ENCODE measurements around the gene TAOK1.

Gene TAOK1

DNA sequence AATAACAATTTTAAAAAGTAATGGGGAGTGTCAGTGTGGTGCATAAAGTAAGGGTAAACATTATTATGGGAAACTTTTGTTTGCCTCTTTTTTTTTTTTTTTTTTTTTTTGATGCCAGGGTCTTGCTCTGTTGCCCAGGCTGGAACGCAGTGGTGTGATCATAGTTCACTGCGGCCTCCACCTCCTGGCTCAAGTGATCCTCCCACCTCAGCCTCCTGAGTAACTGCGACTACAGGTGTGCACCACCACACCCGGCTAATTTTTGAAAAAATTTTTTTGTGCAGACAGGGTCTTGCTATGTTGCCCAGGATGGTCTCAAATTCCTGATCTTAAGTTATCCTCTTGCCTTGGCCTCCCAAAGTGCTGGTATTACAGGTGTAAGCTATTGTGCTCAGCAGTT, 10.7 kb downstream of the TAOK1 start:
- TF ChIP-seq CEBPB (IDR thresholded peaks at IDR 0.05) (no peak), EGR1 (IDR thresholded peaks at IDR 0.05) (no peak), ZBTB7A (IDR thresholded peaks at IDR 0.05; ENCODE audit: low read depth) (no peak), CREB1 (IDR thresholded peaks at IDR 0.05; ENCODE audit: low read depth) (no peak), TCF12 (IDR thresholded peaks at IDR 0.05; ENCODE audit: low read depth) (no peak), TAF1 (IDR thresholded peaks at IDR 0.05; ENCODE audit: low read depth) (no peak), TEAD4 (IDR thresholded peaks at IDR 0.05) (no peak), NFIC (IDR thresholded peaks at IDR 0.05) (no peak), YY1 (IDR thresholded peaks at IDR 0.05; ENCODE audit: low read depth) (no peak), FOXM1 (IDR thresholded peaks at IDR 0.05; ENCODE audit: borderline replicate concordance, low read depth) (no peak), RAD21 (IDR thresholded peaks at IDR 0.05; ENCODE audit: low read depth) (no peak), EP300 (IDR thresholded peaks at IDR 0.05; ENCODE audit: borderline replicate concordance) (no peak)
- TF ChIP-seq, protein P1, sequence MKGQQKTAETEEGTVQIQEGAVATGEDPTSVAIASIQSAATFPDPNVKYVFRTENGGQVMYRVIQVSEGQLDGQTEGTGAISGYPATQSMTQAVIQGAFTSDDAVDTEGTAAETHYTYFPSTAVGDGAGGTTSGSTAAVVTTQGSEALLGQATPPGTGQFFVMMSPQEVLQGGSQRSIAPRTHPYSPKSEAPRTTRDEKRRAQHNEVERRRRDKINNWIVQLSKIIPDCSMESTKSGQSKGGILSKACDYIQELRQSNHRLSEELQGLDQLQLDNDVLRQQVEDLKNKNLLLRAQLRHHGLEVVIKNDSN (IDR thresholded peaks at IDR 0.05): no peak
- TF ChIP-seq, protein P2, sequence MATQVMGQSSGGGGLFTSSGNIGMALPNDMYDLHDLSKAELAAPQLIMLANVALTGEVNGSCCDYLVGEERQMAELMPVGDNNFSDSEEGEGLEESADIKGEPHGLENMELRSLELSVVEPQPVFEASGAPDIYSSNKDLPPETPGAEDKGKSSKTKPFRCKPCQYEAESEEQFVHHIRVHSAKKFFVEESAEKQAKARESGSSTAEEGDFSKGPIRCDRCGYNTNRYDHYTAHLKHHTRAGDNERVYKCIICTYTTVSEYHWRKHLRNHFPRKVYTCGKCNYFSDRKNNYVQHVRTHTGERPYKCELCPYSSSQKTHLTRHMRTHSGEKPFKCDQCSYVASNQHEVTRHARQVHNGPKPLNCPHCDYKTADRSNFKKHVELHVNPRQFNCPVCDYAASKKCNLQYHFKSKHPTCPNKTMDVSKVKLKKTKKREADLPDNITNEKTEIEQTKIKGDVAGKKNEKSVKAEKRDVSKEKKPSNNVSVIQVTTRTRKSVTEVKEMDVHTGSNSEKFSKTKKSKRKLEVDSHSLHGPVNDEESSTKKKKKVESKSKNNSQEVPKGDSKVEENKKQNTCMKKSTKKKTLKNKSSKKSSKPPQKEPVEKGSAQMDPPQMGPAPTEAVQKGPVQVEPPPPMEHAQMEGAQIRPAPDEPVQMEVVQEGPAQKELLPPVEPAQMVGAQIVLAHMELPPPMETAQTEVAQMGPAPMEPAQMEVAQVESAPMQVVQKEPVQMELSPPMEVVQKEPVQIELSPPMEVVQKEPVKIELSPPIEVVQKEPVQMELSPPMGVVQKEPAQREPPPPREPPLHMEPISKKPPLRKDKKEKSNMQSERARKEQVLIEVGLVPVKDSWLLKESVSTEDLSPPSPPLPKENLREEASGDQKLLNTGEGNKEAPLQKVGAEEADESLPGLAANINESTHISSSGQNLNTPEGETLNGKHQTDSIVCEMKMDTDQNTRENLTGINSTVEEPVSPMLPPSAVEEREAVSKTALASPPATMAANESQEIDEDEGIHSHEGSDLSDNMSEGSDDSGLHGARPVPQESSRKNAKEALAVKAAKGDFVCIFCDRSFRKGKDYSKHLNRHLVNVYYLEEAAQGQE (IDR thresholded peaks at IDR 0.05; ENCODE audit: low read depth): no peak
- TF ChIP-seq, protein P3, sequence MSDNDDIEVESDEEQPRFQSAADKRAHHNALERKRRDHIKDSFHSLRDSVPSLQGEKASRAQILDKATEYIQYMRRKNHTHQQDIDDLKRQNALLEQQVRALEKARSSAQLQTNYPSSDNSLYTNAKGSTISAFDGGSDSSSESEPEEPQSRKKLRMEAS (IDR thresholded peaks at IDR 0.05): no peak

DNA sequence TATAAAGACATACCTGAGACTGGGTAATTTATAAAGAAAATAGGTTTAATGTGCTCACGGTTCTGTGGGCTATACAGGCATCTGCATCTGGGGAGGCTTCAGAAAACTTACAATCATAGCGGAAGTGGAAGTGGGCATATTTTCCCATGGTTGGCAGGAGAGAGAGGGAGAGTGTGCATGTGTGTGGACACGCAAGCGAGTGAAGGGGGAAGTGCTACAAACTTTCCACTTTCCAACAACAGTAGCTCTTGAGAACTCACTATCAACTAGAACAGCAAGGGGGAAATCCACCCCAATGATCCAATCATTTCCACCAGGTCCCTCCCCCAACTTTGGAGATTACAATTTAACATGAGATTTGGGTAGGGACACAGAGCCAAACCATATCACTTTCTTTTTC, 11.1 kb downstream of the TAOK1 start:
- no peak for TF ChIP-seq RAD21 (IDR thresholded peaks at IDR 0.05; ENCODE audit: low read depth)
- no peak for TF ChIP-seq ZBTB7A (IDR thresholded peaks at IDR 0.05; ENCODE audit: low read depth)
- TF ChIP-seq TCF12 (IDR thresholded peaks at IDR 0.05; ENCODE audit: low read depth): no peak
- TF ChIP-seq EGR1 (IDR thresholded peaks at IDR 0.05): no peak
- TF ChIP-seq TAF1 (IDR thresholded peaks at IDR 0.05; ENCODE audit: low read depth): no peak
- no peak for TF ChIP-seq YY1 (IDR thresholded peaks at IDR 0.05; ENCODE audit: low read depth)
- no peak for TF ChIP-seq CREB1 (IDR thresholded peaks at IDR 0.05; ENCODE audit: low read depth)
- no peak for TF ChIP-seq EP300 (IDR thresholded peaks at IDR 0.05; ENCODE audit: borderline replicate concordance)
- TF ChIP-seq TEAD4 (IDR thresholded peaks at IDR 0.05): no peak
- TF ChIP-seq NFIC (IDR thresholded peaks at IDR 0.05): no peak
- TF ChIP-seq, protein P2 (IDR thresholded peaks at IDR 0.05; ENCODE audit: low read depth): no peak
- no peak for TF ChIP-seq FOXM1 (IDR thresholded peaks at IDR 0.05; ENCODE audit: borderline replicate concordance, low read depth)
- TF ChIP-seq CEBPB (IDR thresholded peaks at IDR 0.05): no peak
- TF ChIP-seq, protein P3 (IDR thresholded peaks at IDR 0.05): no peak
- TF ChIP-seq, protein P1 (IDR thresholded peaks at IDR 0.05): no peak

DNA sequence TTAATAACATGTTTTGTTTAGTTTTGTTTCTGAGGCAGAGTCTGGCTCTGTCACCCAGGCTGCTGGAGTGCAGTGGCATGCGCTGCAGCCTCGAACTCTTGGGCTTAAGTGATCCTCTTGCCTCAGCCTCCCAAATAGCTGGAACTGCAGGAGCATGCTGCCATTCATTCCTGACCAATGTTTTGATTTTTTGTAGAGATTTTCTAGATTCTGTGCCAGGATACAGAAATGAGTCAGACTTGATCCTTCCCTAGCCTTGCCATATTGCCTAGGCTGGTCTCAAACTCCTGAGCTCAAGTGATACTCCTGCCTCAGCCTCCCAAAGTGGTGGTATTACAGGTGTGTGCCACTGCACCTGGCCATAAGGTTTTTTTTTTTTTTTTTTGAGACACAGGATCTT, 17.7 kb downstream of the TAOK1 start:
- TF ChIP-seq, protein P1 (IDR thresholded peaks at IDR 0.05): no peak
- TF ChIP-seq YY1 (IDR thresholded peaks at IDR 0.05; ENCODE audit: low read depth) (no peak), ZBTB7A (IDR thresholded peaks at IDR 0.05; ENCODE audit: low read depth) (no peak), EP300 (IDR thresholded peaks at IDR 0.05; ENCODE audit: borderline replicate concordance) (no peak), CREB1 (IDR thresholded peaks at IDR 0.05; ENCODE audit: low read depth) (no peak), RAD21 (IDR thresholded peaks at IDR 0.05; ENCODE audit: low read depth) (no peak), TEAD4 (IDR thresholded peaks at IDR 0.05) (no peak), CEBPB (IDR thresholded peaks at IDR 0.05) (no peak), EGR1 (IDR thresholded peaks at IDR 0.05) (no peak), TAF1 (IDR thresholded peaks at IDR 0.05; ENCODE audit: low read depth) (no peak), FOXM1 (IDR thresholded peaks at IDR 0.05; ENCODE audit: borderline replicate concordance, low read depth) (no peak), TCF12 (IDR thresholded peaks at IDR 0.05; ENCODE audit: low read depth) (no peak)
- TF ChIP-seq, protein P2 (IDR thresholded peaks at IDR 0.05; ENCODE audit: low read depth): no peak
- TF ChIP-seq, protein P3 (IDR thresholded peaks at IDR 0.05): no peak
